Parathyroid adenoma (tissue), 2 donors: ENCODE measurements around the gene PRG3.

ENCODE experiments used
- H2AFZ ChIP-seq: fragments of 300-600 bp; sonication (generic); one replicate; pipeline ENCODE4 v1.7.0; 2017; ENCODE audit warnings: antibody characterized with exemption, mild to moderate bottlenecking
- H3K27ac ChIP-seq: fragments of 300-600 bp; sonication (generic); one replicate; pipeline ENCODE4 v1.7.0; 2017
- H3K27me3 ChIP-seq: fragments of 300-600 bp; sonication (generic); one replicate; pipeline ENCODE4 v1.7.0; 2017; ENCODE audit warnings: low read length; ENCODE audit not compliant: control insufficient read depth, insufficient read depth
- H3K36me3 ChIP-seq: fragments of 300-600 bp; sonication (generic); one replicate; pipeline ENCODE4 v1.7.0; 2017; ENCODE audit warnings: low read length; ENCODE audit not compliant: control insufficient read depth, insufficient read depth
- H3K4me1 ChIP-seq: fragments of 300-600 bp; sonication (generic); one replicate; pipeline ENCODE4 v1.7.0; 2017; ENCODE audit warnings: control low read depth
- H3K4me2 ChIP-seq: fragments of 300-600 bp; sonication (generic); one replicate; pipeline ENCODE4 v1.7.0; 2017; ENCODE audit warnings: low read length
- H3K4me3 ChIP-seq: fragments of 300-600 bp; sonication (generic); one replicate; pipeline ENCODE4 v1.7.0; 2017; ENCODE audit warnings: low read depth, low read length
- H3K79me2 ChIP-seq: fragments of 300-600 bp; sonication (generic); one replicate; pipeline ENCODE4 v1.7.0; 2017; ENCODE audit warnings: control low read depth
- H3K9ac ChIP-seq: fragments of 300-600 bp; sonication (generic); one replicate; pipeline ENCODE4 v1.7.0; 2017; ENCODE audit warnings: mild to moderate bottlenecking
- H3K9me3 ChIP-seq: fragments of 300-600 bp; sonication (generic); one replicate; pipeline ENCODE4 v1.7.0; 2017; ENCODE audit warnings: low read length; ENCODE audit not compliant: control insufficient read depth
- CTCF ChIP-seq: fragments of 300-600 bp; sonication (generic); IDR thresholded peaks from one replicate; pipeline ENCODE4 v1.7.0; 2017; ENCODE audit warnings: antibody characterized with exemption, mild to moderate bottlenecking
- donor health status: primary hyperparathyroidism.

Gene PRG3

GRCh38 chr11:57336111-57336666 is 44.8 kb downstream of the PRG3 start:
- no peak overlapping the region for H3K9ac ChIP-seq
- peaks cover 8% of the 10 kb centered on the region for H3K4me1 ChIP-seq
- H3K27me3 ChIP-seq = no peaks in the 10 kb centered on the region
- TF ChIP-seq CTCF = no peak
- peak overlapping the region; percentile 90 for H2AFZ ChIP-seq
- peak overlapping the region; percentile 72 for H3K27ac ChIP-seq
- peak overlapping the region; percentile 63 for H3K4me3 ChIP-seq
- no peaks in the 10 kb centered on the region for H3K79me2 ChIP-seq
- no peaks in the 10 kb centered on the region for H3K9me3 ChIP-seq
- H3K4me2 ChIP-seq = peak overlapping the region; percentile 79
- H3K36me3 ChIP-seq = no peaks in the 10 kb centered on the region

- no peak for TF ChIP-seq CTCF
- peak within 1 kb of the TSS; percentile 37 for H3K9ac ChIP-seq
These were observed 45.4 kb downstream of the PRG3 start, which contains the start of gene SSRP1 for GRCh38 chr11:57335343-57336110. TSS of gene SSRP1 (minus strand) at chr11:57335892. CDS start at chr11:57335121, 771 bp downstream.

GRCh38 chr11:57335023-57335342 is 46.0 kb downstream of the PRG3 start:
- H3K79me2 ChIP-seq = no peaks in the 10 kb centered on the region
- H3K4me2 ChIP-seq = peak overlapping the region; percentile 79
- peak overlapping the region; percentile 90 for H2AFZ ChIP-seq
- H3K4me1 ChIP-seq = peaks cover 4% of the 10 kb centered on the region
- no peaks in the 10 kb centered on the region for H3K27me3 ChIP-seq
- peak overlapping the region; percentile 63 for H3K4me3 ChIP-seq
- no peaks in the 10 kb centered on the region for H3K36me3 ChIP-seq
- H3K9me3 ChIP-seq = no peaks in the 10 kb centered on the region
- no peak for TF ChIP-seq CTCF
- H3K9ac ChIP-seq = no peak overlapping the region
- H3K27ac ChIP-seq = peak overlapping the region; percentile 72

More at GRCh38 chr11:57335343-57336110, 45.4 kb downstream of the PRG3 start, which contains the start of gene SSRP1:
- peaks cover 8% of the 10 kb centered on the region for H3K4me1 ChIP-seq
- no peaks in the 10 kb centered on the region for H3K36me3 ChIP-seq
- peak within 1 kb of the TSS; percentile 63 for H3K4me3 ChIP-seq
- H2AFZ ChIP-seq = peak within 1 kb of the TSS; percentile 90
- no peaks in the 10 kb centered on the region for H3K9me3 ChIP-seq
- H3K4me2 ChIP-seq = peak within 1 kb of the TSS; percentile 79
- H3K27me3 ChIP-seq = no peaks in the 10 kb centered on the region
- no peaks in the 10 kb centered on the region for H3K79me2 ChIP-seq
- H3K27ac ChIP-seq = peak within 1 kb of the TSS; percentile 72

GRCh38 chr11:57332694-57333440 is 48.1 kb downstream of the PRG3 start:
- Histone ChIP-seq H3K4me2 (no peak overlapping the region), H3K4me1 (peaks cover 4% of the 10 kb centered on the region), H3K4me3 (no peak overlapping the region), H3K27me3 (no peaks in the 10 kb centered on the region), H3K9ac (no peak overlapping the region), H3K36me3 (no peaks in the 10 kb centered on the region), H3K79me2 (no peaks in the 10 kb centered on the region), H3K27ac (no peak overlapping the region), H2AFZ (no peak overlapping the region), H3K9me3 (no peaks in the 10 kb centered on the region)
- no peak for TF ChIP-seq CTCF
